ENCODE results near the gene HJV. TPM values are rescaled to one million over a fixed set of nuclear protein-coding genes. Genes with fewer than 3 reads are reported as not detected.

The HJV gene
- total RNA-seq, 2 donors from 2014 or later, result 73.3 to 153 TPM

DNA sequence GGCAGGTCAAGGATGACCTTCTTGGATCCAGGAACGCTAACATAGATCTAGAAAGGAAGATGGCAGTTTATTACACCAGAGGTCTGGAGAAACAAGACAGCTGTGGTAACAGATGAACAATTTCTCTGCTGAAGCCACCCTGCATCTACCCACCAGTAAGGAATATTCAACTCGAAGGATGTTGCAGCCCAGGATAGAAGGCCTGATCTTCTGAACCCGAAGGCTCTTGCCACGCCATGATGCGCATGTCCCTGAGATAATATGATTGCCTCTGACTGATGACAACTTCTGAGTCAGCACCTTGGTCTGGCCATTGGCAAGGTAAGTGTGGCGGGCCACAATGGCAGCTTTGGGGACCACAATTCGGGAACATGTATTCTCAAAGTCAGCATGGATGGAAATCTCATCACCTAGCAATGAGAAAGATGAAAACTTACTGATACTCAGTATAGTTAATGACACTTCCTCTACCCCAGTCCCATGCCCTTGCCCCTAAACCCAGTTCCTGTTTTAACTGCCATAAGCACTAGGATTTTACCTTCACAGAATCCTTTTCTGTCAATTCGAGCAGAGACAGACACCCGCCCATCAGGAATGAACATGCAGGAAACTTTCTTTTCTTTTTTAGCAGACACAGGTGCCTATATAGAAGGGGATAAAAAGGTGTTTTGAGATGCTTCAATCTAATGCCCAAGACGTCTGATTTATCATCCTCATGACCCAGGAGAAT lies 27.0 kb downstream of the HJV start:
- Histone ChIP-seq H3K4me3 (peak overlapping the region; percentile 74 to 92), H3K9me3 (no peaks in the 10 kb centered on the region), H3K4me1 (peaks cover 0 to 52% of the 10 kb centered on the region in 2 donors), H3K27me3 (no peaks in the 10 kb centered on the region), H3K27ac (peak overlapping the region; percentile 98), H3K36me3 (peaks cover 45% of the 10 kb centered on the region)
- no peak for TF ChIP-seq CTCF (IDR thresholded peaks at IDR 0.05)
- no peak for DNase-seq (ENCODE audit: low spot score)

GRCh38 chr1:145993618-145994390 lies 27.7 kb downstream of the HJV start:
- DNase-seq (ENCODE audit: low spot score), result no peak
- Histone ChIP-seq H3K36me3 (peaks cover 45% of the 10 kb centered on the region), H3K4me1 (peaks cover 0 to 45% of the 10 kb centered on the region in 2 donors), H3K27me3 (no peaks in the 10 kb centered on the region), H3K27ac (peak overlapping the region; percentile 98), H3K4me3 (peak overlapping the region; percentile 74 to 92), H3K9me3 (no peaks in the 10 kb centered on the region)
- TF ChIP-seq CTCF (IDR thresholded peaks at IDR 0.05), result no peak

DNA sequence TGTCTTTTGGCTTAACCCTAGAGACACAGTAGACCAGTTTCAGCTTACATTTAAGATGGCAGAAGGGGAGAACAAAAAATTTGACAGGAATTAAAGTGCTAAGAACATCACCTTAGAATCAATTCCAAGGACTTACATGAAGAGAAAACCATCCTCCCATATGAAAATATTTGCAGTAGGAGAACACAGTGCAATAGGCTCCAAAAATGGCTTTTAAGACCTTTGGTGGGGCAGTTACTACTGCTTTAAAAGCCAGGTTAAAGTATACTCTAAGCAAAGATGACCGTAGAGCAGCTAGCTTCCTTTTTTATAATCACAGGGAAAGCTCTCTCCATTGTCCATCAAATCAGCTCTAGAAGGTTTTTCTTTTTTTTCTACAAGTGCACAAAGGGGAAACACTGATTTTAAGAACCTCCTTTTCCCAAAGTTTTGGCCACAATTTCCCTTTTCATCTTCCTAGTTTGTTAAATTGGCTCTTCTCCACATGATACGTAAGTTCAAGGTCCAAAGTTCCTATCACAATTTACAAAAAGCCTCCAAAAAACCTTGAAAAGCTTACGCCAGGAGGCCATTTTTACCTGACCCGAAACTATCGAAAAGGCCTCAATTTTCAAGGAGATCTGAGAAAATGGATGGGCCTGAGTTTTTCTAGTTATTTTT lies 28.4 kb downstream of the HJV start:
- H3K4me1 ChIP-seq, result peaks cover 0 to 38% of the 10 kb centered on the region in 2 donors
- peaks cover 45% of the 10 kb centered on the region for H3K36me3 ChIP-seq
- peak overlapping the region; percentile 98 for H3K27ac ChIP-seq
- DNase-seq (ENCODE audit: low spot score), result no peak
- H3K27me3 ChIP-seq, result no peaks in the 10 kb centered on the region
- H3K9me3 ChIP-seq, result no peaks in the 10 kb centered on the region
- H3K4me3 ChIP-seq, result peak overlapping the region; percentile 74 to 92
- no peak for TF ChIP-seq CTCF (IDR thresholded peaks at IDR 0.05)

GRCh38 chr1:145992502-145992936 lies 29.0 kb downstream of the HJV start:
- Histone ChIP-seq H3K4me1 (peaks cover 0 to 32% of the 10 kb centered on the region in 2 donors), H3K27ac (peak overlapping the region; percentile 98), H3K4me3 (peak overlapping the region; percentile 74 to 92), H3K36me3 (peaks cover 45% of the 10 kb centered on the region), H3K27me3 (no peaks in the 10 kb centered on the region), H3K9me3 (no peaks in the 10 kb centered on the region)
- no peak for DNase-seq (ENCODE audit: low spot score)
- no peak for TF ChIP-seq CTCF (IDR thresholded peaks at IDR 0.05)

DNA sequence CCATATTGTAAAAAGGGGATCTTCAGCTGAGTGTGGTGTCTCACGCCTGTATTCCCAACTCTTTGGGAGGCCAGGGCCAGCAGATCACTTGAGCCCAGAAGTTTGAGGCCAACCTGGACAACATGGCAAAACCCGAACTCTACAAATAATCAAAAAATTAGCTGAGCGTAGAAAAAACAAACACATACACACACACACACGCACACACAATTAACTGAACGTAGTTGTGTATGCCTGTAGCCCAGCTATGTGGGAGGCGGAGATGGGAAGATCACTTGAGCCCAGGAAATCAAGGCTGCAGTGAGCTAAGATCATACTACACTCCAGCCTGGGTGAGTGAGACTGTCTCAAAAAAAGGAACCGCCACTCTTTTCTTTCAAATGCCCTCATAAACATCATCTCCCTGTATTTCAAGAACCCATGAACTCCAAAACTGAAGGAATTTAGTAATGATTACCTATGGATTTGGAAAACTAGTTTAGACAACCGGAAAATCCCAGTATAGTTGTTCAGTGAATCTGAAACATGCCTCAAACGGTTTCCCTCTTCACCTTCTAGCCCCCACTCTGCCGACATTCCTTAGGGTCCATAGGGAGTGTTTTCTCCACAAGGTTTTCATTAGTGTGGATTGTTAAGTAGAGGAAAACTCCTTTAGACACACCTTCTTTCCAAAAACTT lies 29.7 kb downstream of the HJV start:
- H3K4me3 ChIP-seq, result peak overlapping the region; percentile 74 to 92
- no peak for TF ChIP-seq CTCF (IDR thresholded peaks at IDR 0.05)
- DNase-seq (ENCODE audit: low spot score), result no peak
- peak overlapping the region; percentile 98 for H3K27ac ChIP-seq
- H3K27me3 ChIP-seq, result no peaks in the 10 kb centered on the region
- no peaks in the 10 kb centered on the region for H3K9me3 ChIP-seq
- H3K4me1 ChIP-seq, result peaks cover 0 to 30% of the 10 kb centered on the region in 2 donors
- peaks cover 45% of the 10 kb centered on the region for H3K36me3 ChIP-seq

Measured in right atrium auricular region (tissue), 2 donors.